KOPT-K1 (cell line): ENCODE measurements around the gene SLC9A8.
"Not testable (repeated sequence)": the region's sequence is repeated elsewhere in the genome, so short reads cannot be mapped to it uniquely, and the experiment has no call there.

Experiments
- H3K27ac ChIP-seq: fragments of 200-600 bp; sonication (generic); 2 replicates; pipeline ENCODE4 v1.5.1; 2016; ENCODE audit warnings: antibody characterized with exemption, mild to moderate bottlenecking, low read depth, low read length; ENCODE audit not compliant: poor library complexity, severe bottlenecking
- H3K36me3 ChIP-seq: fragments of 200-600 bp; sonication (generic); 2 replicates; pipeline ENCODE4 v1.5.1; 2017; ENCODE audit warnings: antibody characterized with exemption, mild to moderate bottlenecking, low read length, moderate library complexity; ENCODE audit not compliant: insufficient read depth
- H3K9me3 ChIP-seq: fragments of 200-600 bp; sonication (generic); 2 replicates; pipeline ENCODE4 v1.5.1; 2017; ENCODE audit warnings: antibody characterized with exemption, low read length, mild to moderate bottlenecking; ENCODE audit not compliant: insufficient read depth, poor library complexity, severe bottlenecking

The SLC9A8 gene

GRCh38 chr20:49796600-49797343 is 15.9 kb upstream of the SLC9A8 start:
- Histone ChIP-seq H3K27ac (no peak overlapping the region), H3K36me3 (no peaks in the 10 kb centered on the region), H3K9me3 (no peaks in the 10 kb centered on the region)

DNA sequence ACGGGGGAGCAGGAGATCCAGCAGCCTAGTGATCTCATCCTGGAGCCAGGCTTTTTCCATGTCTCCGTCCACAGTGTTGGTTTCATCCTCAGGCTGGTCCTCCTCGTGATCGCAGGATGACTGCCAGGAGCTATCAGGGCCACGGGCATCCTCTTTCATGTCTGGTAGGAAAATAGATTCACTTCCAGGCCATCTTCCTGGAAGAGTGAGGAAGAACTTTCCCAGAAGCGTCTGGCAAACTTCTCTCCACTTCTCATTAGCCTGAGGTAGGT is 15.3 kb upstream of the SLC9A8 start:
- Histone ChIP-seq H3K36me3 (no peaks in the 10 kb centered on the region), H3K27ac (no peak overlapping the region), H3K9me3 (no peaks in the 10 kb centered on the region)

DNA sequence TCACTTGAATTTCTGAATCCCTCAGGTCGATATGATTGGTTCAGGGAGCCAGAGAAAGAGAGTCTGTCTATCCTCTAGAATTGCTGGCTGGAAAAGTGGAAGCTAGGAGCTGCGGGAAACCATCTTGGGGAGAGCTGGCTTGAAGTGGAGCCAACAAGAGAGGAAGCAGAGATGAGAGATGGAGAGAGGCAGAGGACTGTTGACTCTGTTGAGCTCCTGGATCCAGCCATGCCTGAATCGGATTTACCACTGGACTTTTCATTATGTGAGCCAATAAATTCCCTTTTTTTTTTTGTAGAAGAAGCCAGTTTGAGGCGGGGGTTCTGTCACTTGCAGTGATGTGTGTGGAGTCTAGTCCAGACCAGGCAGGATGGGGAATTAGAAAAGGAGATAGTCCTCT is 13.9 kb upstream of the SLC9A8 start:
- H3K9me3 ChIP-seq = no peaks in the 10 kb centered on the region
- H3K36me3 ChIP-seq = no peaks in the 10 kb centered on the region
- H3K27ac ChIP-seq = no peak overlapping the region

DNA sequence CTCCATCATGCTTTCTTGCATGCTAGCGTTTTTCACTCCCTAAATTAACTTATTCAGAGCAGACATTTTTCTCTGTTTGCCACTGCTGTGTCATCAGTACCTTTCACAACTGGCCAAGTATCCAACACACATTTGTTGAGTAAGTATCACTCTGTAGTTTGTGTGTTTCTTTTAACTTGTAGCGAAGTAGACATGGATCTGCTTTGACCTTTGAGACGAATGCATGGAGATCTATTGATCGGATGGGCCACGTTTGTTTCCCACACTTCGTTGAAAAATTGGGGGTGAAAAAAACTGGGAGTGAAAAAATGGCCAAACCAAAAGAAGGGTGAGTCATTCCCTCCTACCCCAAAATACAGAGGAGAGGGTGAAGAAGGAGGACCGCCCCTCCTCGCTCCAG is 12.9 kb upstream of the SLC9A8 start:
- no peaks in the 10 kb centered on the region for H3K36me3 ChIP-seq
- H3K9me3 ChIP-seq = no peaks in the 10 kb centered on the region
- no peak overlapping the region for H3K27ac ChIP-seq

DNA sequence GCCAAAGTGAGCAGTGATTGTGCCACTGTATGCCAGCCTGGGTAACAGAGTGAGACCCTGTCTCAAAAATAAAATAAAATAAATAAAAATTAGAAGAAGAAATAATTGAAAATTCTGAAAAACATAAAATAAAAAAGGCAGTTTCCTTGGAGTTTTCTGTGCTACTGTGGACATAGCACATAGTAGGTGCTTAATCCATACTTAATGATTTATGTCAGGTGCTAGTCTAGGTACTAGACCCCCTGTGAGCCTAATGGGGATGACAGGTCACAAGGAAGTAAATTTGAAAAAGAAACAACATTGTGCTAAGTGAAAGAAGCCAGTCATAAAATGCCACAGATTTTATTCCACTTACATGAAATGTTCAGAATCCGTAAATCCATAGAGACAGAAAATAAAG is 9.2 kb upstream of the SLC9A8 start:
- no peak overlapping the region for H3K27ac ChIP-seq
- no peaks in the 10 kb centered on the region for H3K9me3 ChIP-seq
- no peaks in the 10 kb centered on the region for H3K36me3 ChIP-seq

DNA sequence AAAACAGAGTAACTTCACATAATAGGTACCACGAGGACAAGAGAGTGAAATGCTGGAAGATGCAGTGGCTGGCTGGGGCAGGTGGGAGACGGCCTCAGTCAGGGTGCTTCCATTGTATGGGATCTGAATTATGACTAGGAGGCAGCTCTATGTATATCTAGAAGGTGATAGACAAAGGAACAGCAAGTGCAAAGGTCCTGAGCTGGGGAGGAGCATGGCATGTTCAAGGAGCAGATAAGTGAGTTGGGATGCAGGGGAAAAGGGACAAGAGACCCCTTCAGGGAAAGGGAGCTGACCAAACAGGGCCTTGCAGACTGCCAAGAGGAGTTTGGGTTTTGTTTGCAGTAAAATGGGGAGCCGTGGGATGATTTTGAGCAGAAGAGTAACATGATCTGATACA is 8.3 kb upstream of the SLC9A8 start:
- H3K27ac ChIP-seq = no peak overlapping the region
- H3K36me3 ChIP-seq = no peaks in the 10 kb centered on the region
- H3K9me3 ChIP-seq = no peaks in the 10 kb centered on the region

- not testable (repeated sequence) for H3K9me3 ChIP-seq, H3K27ac ChIP-seq, H3K36me3 ChIP-seq
These were observed 7.3 kb upstream of the SLC9A8 start for GRCh38 chr20:49805224-49805876.

DNA sequence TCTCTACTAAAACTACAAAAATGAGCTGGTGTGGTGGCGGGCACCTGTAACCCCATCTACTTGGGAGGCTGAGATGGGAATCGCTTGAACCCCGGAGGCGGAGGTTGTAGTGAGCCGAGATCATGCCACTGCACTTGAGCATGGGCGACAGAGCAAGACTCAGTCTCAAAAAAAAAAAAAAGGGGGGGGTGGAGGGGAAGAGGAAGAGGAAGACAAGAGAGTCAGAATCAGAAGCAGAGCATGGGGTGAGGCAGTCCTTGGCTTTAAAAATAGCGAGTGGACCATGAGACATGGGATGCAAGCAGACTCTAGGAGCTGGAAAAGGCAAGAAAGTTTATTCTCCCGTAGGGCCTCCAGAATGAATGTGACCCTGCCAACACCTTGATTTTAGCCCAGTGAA is 3.9 kb upstream of the SLC9A8 start:
- no peak overlapping the region for H3K27ac ChIP-seq
- no peaks in the 10 kb centered on the region for H3K9me3 ChIP-seq
- H3K36me3 ChIP-seq = no peaks in the 10 kb centered on the region

DNA sequence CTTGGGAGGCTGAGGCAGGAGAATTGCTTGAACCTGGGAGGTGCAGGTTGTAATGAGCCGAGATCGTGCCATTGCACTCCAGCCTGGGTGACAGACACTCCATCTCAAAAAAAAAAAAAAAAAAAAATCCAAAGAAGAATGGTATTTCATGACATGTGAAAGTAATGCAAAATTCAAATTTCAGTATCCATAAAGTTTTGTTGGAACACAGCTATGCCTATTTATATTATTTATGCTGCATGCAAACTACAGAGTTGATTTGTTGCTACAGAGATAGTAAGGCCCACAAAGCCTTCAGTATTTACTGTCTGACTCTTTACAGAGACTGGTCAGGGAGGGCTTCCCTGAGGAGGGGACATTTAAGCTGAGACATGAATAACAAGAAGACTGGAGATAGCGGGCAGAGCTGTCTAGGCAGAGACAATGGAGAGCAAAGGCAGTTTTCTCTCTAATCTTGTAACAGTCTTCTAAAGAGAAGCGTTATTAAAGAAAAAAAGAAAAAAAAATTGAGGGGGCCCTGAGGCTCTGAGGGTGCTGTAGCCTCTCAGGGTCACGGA is 2.7 kb upstream of the SLC9A8 start:
- Histone ChIP-seq H3K27ac (no peak overlapping the region), H3K36me3 (peaks cover 2% of the 10 kb centered on the region; the same call in 1 of the 2 replicates), H3K9me3 (no peaks in the 10 kb centered on the region)

DNA sequence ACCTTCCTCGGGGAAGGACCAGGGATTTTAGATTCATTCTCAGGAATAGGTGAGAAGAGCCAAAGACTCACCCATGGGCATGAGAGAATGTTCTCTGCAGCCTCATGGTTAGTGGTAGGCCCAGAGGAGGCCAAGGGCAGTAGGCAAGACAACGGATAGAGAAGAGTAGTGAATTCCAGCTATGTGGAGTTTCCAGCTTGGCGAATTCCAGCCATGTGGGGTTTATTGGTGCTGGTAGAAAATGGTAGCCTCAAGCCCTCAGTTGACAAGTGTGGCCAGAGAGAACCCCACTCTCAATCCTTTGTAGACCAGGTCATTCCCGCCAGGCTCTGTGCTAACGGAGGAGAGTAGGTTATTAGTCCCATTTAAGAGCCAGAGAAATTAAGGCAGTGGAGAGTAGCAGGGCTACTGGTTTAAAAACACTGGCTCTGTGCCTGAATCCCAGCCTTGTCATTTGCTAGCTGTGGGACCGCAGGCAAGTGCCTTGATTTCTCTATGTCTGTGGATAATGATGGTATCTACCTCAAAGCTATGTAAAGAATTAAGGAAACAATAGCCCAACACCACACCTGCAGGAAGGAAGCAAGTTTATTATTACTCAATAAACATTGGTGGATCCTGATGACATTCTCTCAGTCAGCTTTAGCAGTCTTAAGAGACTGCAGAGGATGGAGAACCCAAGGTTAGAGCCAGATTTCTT is 2.0 kb upstream of the SLC9A8 start:
- H3K9me3 ChIP-seq = no peaks in the 10 kb centered on the region

GRCh38 chr20:49811825-49812506 is 662 bp upstream of the SLC9A8 start:
- Histone ChIP-seq H3K36me3 (peaks cover 20% of the 10 kb centered on the region), H3K27ac (peak overlapping the region; percentile 74), H3K9me3 (no peaks in the 10 kb centered on the region)

More for the DNA sequence above, 2.0 kb upstream of the SLC9A8 start:
- H3K27ac ChIP-seq = no peak overlapping the region
- peaks cover 9% of the 10 kb centered on the region for H3K36me3 ChIP-seq

DNA sequence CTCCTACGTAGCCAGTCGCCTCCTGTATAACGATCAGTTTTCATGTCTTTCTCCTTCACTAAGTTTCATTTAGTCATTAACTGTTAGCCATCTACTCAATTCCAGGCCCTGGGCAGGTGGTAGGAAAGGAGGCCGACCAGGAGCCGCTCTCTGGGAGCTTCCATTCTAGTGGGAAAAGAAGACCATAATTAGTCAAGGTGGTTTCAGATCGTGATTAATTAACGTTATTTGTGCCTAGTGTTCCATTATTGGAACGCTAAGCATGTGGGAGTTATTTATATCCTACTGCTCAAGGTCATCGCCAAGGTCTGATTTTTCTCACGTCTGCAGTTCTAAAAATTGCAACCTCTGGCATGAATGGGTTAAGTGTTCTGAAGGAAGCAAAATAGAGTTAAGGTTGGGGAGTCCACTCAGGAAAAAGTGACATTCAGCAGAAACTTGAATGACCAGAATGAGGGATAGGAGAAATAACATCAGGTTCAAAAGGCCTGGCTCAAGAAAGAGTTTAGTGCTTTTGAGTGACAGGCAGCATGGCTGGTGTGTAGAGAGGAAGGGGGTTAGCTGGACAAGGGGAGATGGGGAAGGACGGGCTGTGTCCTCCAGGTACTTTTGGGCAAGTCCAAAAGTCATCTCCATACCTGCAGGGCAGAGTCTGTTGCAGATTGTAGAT is 812 bp downstream of the SLC9A8 start:
- Histone ChIP-seq H3K9me3 (no peaks in the 10 kb centered on the region), H3K36me3 (peaks cover 35% of the 10 kb centered on the region), H3K27ac (peak overlapping the region; percentile 74)

GRCh38 chr20:49814057-49814694 is 1.5 kb downstream of the SLC9A8 start:
- Histone ChIP-seq H3K9me3 (no peaks in the 10 kb centered on the region), H3K27ac (peak overlapping the region; percentile 74), H3K36me3 (peaks cover 42% of the 10 kb centered on the region)

- no peaks in the 10 kb centered on the region for H3K9me3 ChIP-seq
- peaks cover 78% of the 10 kb centered on the region for H3K36me3 ChIP-seq
These were observed 6.2 kb downstream of the SLC9A8 start for GRCh38 chr20:49818816-49819215.

More at GRCh38 chr20:49818816-49819215, 6.2 kb downstream of the SLC9A8 start:
- H3K27ac ChIP-seq = no peak overlapping the region
